Ishikawa (cell line): Measurements from ENCODE around the gene CD19.

Experiments used
- CEBPB ChIP-seq: IDR thresholded peaks from 2 replicates; pipeline ENCODE4 v1.6.1; 2012
- CREB1 ChIP-seq: IDR thresholded peaks from 2 replicates; pipeline ENCODE4 v1.6.1; 2012; ENCODE audit warnings: low read depth
- EGR1 ChIP-seq: IDR thresholded peaks from 2 replicates; pipeline ENCODE4 v1.6.1; 2012
- EP300 ChIP-seq: IDR thresholded peaks from 2 replicates; pipeline ENCODE4 v1.6.1; 2012; ENCODE audit warnings: borderline replicate concordance
- FOXM1 ChIP-seq: IDR thresholded peaks from 2 replicates; pipeline ENCODE4 v1.6.1; 2012; ENCODE audit warnings: low read depth, borderline replicate concordance
- NFIC ChIP-seq: IDR thresholded peaks from 2 replicates; pipeline ENCODE4 v1.6.1; 2012
- RAD21 ChIP-seq: IDR thresholded peaks from 2 replicates; pipeline ENCODE4 v1.6.1; 2012; ENCODE audit warnings: low read depth
- TAF1 ChIP-seq: IDR thresholded peaks from 2 replicates; pipeline ENCODE4 v1.6.1; 2012; ENCODE audit warnings: low read depth, mild to moderate bottlenecking
- TCF12 ChIP-seq: IDR thresholded peaks from 2 replicates; pipeline ENCODE4 v1.6.1; 2012; ENCODE audit warnings: low read depth
- TEAD4 ChIP-seq: IDR thresholded peaks from 2 replicates; pipeline ENCODE4 v1.6.1; 2012
- YY1 ChIP-seq: IDR thresholded peaks from 2 replicates; pipeline ENCODE4 v1.6.1; 2012; ENCODE audit warnings: low read depth
- ZBTB7A ChIP-seq: IDR thresholded peaks from 2 replicates; pipeline ENCODE4 v1.6.1; 2012; ENCODE audit warnings: low read depth
- TF ChIP-seq, protein P1 (sequence below): IDR thresholded peaks from 2 replicates; pipeline ENCODE4 v1.6.1; 2012; ENCODE audit warnings: low read depth, mild to moderate bottlenecking
- TF ChIP-seq, protein P2 (sequence below): IDR thresholded peaks from 2 replicates; pipeline ENCODE4 v1.6.1; 2012
- TF ChIP-seq, protein P3 (sequence below): IDR thresholded peaks from 2 replicates; pipeline ENCODE4 v1.6.1; 2012

Gene CD19

DNA sequence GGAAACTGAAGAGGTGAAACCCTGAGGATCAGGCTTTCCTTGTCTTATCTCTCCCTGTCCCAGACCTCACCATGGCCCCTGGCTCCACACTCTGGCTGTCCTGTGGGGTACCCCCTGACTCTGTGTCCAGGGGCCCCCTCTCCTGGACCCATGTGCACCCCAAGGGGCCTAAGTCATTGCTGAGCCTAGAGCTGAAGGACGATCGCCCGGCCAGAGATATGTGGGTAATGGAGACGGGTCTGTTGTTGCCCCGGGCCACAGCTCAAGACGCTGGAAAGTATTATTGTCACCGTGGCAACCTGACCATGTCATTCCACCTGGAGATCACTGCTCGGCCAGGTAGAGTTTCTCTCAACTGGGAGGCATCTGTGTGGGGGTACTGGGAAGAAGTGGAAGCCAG is 1.4 kb downstream of the CD19 start:
- no peak for TF ChIP-seq TAF1
- TF ChIP-seq RAD21: no peak
- TF ChIP-seq, protein P1, sequence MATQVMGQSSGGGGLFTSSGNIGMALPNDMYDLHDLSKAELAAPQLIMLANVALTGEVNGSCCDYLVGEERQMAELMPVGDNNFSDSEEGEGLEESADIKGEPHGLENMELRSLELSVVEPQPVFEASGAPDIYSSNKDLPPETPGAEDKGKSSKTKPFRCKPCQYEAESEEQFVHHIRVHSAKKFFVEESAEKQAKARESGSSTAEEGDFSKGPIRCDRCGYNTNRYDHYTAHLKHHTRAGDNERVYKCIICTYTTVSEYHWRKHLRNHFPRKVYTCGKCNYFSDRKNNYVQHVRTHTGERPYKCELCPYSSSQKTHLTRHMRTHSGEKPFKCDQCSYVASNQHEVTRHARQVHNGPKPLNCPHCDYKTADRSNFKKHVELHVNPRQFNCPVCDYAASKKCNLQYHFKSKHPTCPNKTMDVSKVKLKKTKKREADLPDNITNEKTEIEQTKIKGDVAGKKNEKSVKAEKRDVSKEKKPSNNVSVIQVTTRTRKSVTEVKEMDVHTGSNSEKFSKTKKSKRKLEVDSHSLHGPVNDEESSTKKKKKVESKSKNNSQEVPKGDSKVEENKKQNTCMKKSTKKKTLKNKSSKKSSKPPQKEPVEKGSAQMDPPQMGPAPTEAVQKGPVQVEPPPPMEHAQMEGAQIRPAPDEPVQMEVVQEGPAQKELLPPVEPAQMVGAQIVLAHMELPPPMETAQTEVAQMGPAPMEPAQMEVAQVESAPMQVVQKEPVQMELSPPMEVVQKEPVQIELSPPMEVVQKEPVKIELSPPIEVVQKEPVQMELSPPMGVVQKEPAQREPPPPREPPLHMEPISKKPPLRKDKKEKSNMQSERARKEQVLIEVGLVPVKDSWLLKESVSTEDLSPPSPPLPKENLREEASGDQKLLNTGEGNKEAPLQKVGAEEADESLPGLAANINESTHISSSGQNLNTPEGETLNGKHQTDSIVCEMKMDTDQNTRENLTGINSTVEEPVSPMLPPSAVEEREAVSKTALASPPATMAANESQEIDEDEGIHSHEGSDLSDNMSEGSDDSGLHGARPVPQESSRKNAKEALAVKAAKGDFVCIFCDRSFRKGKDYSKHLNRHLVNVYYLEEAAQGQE: no peak
- no peak for TF ChIP-seq FOXM1
- no peak for TF ChIP-seq EGR1
- no peak for TF ChIP-seq CEBPB
- no peak for TF ChIP-seq ZBTB7A
- TF ChIP-seq NFIC: no peak
- TF ChIP-seq TCF12: no peak

DNA sequence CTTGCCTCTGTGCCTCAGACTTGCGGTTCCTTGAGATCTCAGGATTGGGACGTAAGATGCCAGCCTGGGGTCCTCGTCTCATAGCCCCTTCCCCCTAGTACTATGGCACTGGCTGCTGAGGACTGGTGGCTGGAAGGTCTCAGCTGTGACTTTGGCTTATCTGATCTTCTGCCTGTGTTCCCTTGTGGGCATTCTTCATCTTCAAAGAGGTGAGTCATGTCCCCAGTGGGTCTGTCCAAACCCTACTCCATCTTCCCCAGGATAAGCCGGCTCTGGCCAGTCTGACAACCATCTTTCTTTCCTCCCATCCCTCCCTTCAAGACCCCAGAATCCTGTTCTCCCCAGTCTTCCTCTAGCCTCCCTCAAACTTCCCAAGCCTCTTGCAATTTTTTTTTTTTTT is 3.6 kb downstream of the CD19 start:
- TF ChIP-seq, protein P1: no peak

DNA sequence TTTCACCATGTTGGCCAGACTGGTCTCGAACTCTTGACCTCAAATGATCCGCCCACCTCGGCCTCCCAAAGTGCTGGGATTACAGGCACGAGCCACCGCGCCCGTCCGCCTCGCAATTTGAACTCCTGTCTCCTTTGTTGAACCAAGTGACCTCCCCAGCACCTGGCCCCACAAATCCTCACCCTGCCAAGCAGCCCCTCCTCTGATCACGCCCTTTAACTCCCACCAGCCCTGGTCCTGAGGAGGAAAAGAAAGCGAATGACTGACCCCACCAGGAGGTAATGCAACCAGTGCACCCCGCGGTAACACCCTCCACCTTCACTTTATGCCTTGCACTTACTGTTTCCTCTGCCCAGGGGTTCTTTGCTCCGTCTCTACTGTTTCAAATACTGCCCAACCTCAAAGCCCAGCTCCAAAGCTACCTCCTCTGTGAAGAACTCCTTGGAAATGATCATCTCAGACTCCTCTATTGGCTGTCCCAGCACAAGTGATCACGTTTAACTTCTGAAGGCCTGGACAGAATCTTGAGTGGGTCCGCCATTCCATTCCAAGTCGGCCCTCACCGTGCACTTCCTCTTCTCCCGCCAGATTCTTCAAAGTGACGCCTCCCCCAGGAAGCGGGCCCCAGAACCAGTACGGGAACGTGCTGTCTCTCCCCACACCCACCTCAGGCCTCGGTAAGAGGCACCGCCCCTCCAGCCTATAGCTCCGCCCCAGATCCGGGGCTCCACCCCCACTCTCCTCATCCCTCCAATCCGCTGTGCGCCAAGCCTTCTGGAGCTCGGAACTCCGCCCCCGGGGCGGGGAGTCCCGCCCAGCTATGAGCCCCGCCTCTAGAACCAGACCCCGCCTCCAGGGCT is 4.4 kb downstream of the CD19 start:
- 0 out of 2 replicates have a peak, but pooled peaks have one; percentile 14 for TF ChIP-seq YY1
- no peak for TF ChIP-seq EP300
- TF ChIP-seq, protein P2, sequence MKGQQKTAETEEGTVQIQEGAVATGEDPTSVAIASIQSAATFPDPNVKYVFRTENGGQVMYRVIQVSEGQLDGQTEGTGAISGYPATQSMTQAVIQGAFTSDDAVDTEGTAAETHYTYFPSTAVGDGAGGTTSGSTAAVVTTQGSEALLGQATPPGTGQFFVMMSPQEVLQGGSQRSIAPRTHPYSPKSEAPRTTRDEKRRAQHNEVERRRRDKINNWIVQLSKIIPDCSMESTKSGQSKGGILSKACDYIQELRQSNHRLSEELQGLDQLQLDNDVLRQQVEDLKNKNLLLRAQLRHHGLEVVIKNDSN: no peak
- TF ChIP-seq EGR1: no peak
- TF ChIP-seq ZBTB7A: no peak
- TF ChIP-seq, protein P3, sequence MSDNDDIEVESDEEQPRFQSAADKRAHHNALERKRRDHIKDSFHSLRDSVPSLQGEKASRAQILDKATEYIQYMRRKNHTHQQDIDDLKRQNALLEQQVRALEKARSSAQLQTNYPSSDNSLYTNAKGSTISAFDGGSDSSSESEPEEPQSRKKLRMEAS: peak; percentile 91
- TF ChIP-seq, protein P1: no peak
- TF ChIP-seq RAD21: no peak
- no peak for TF ChIP-seq NFIC

DNA sequence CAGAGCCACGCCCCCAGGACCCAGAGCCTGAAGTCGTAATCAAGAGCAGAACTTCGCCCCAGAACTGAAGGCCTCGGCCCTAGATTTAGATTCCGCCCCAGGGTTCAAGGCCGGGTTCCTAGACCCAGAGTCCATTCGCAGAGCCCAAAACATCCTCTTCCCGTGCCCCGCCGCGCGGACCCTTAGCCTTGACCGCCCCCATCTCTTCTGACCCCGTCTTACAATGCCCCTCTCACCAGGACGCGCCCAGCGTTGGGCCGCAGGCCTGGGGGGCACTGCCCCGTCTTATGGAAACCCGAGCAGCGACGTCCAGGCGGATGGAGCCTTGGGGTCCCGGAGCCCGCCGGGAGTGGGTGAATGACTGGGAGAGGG is 5.0 kb downstream of the CD19 start:
- TF ChIP-seq, protein P1: no peak
- TF ChIP-seq CEBPB (no peak), TCF12 (no peak), EP300 (no peak), RAD21 (no peak), TEAD4 (no peak), FOXM1 (no peak), EGR1 (no peak), ZBTB7A (no peak), CREB1 (no peak), NFIC (no peak), YY1 (no peak), TAF1 (no peak)
- TF ChIP-seq, protein P3: no peak
- TF ChIP-seq, protein P2: no peak
